ENCODE results near the gene KCNJ16.

The KCNJ16 gene

GRCh38 chr17:70119983-70120382, 45.0 kb downstream of the KCNJ16 start:
- TF ChIP-seq EZH2phosphoT487 (IDR thresholded peaks at IDR 0.05; ENCODE audit: borderline replicate concordance), result no peak
- no peak for TF ChIP-seq CTCF (conservative IDR thresholded peaks at IDR 0.05; ENCODE audit: low read length)
- no peak overlapping the region for H3K9ac ChIP-seq (ENCODE audit: low read depth, low read length, poor library complexity, severe bottlenecking)
- no peaks in the 10 kb centered on the region for H3K9me3 ChIP-seq (ENCODE audit: insufficient read depth, low read depth, low read length)
- no peaks in the 10 kb centered on the region for H3K27me3 ChIP-seq (ENCODE audit: insufficient read depth, low read length, poor library complexity, severe bottlenecking)
- H3K9me2 ChIP-seq (replicated peaks; ENCODE audit: low read depth, low read length), result no peaks in the 10 kb centered on the region
- H3K79me2 ChIP-seq (ENCODE audit: insufficient read depth, low read length), result no peaks in the 10 kb centered on the region
- H2AFZ ChIP-seq (ENCODE audit: low read length), result no peak overlapping the region
- H4K20me1 ChIP-seq (ENCODE audit: insufficient read depth, low read length, poor library complexity, severe bottlenecking), result no peaks in the 10 kb centered on the region
- H3K4me3 ChIP-seq (ENCODE audit: low read length, poor library complexity, severe bottlenecking), result no peak overlapping the region
- H3K4me1 ChIP-seq (ENCODE audit: insufficient read depth, low read length, poor library complexity, severe bottlenecking), result peaks cover 14% of the 10 kb centered on the region
- H3K36me3 ChIP-seq (ENCODE audit: insufficient read depth, low read length), result no peaks in the 10 kb centered on the region
- no peak overlapping the region for H3K4me2 ChIP-seq (ENCODE audit: low read depth, low read length, poor library complexity, severe bottlenecking)
- no peaks in the 10 kb centered on the region for H3F3A ChIP-seq (ENCODE audit: low read depth)

GRCh38 chr17:70120425-70120824, 45.4 kb downstream of the KCNJ16 start:
- Histone ChIP-seq H3K4me2 (ENCODE audit: low read depth, low read length, poor library complexity, severe bottlenecking) (no peak overlapping the region), H3K4me1 (ENCODE audit: insufficient read depth, low read length, poor library complexity, severe bottlenecking) (peaks cover 16% of the 10 kb centered on the region), H3K4me3 (ENCODE audit: low read length, poor library complexity, severe bottlenecking) (no peak overlapping the region), H3K9me3 (ENCODE audit: insufficient read depth, low read depth, low read length) (no peaks in the 10 kb centered on the region), H3K36me3 (ENCODE audit: insufficient read depth, low read length) (no peaks in the 10 kb centered on the region), H3F3A (ENCODE audit: low read depth) (no peaks in the 10 kb centered on the region), H3K9ac (ENCODE audit: low read depth, low read length, poor library complexity, severe bottlenecking) (no peak overlapping the region), H4K20me1 (ENCODE audit: insufficient read depth, low read length, poor library complexity, severe bottlenecking) (no peaks in the 10 kb centered on the region), H3K9me2 (replicated peaks; ENCODE audit: low read depth, low read length) (no peaks in the 10 kb centered on the region), H2AFZ (ENCODE audit: low read length) (no peak overlapping the region), H3K79me2 (ENCODE audit: insufficient read depth, low read length) (no peaks in the 10 kb centered on the region), H3K27me3 (ENCODE audit: insufficient read depth, low read length, poor library complexity, severe bottlenecking) (no peaks in the 10 kb centered on the region)
- no peak for TF ChIP-seq EZH2phosphoT487 (IDR thresholded peaks at IDR 0.05; ENCODE audit: borderline replicate concordance)
- TF ChIP-seq CTCF (conservative IDR thresholded peaks at IDR 0.05; ENCODE audit: low read length), result no peak

GRCh38 chr17:70121126-70121525, 46.1 kb downstream of the KCNJ16 start:
- H3K9me3 ChIP-seq (ENCODE audit: insufficient read depth, low read depth, low read length), result no peaks in the 10 kb centered on the region
- no peak overlapping the region for H3K9ac ChIP-seq (ENCODE audit: low read depth, low read length, poor library complexity, severe bottlenecking)
- no peak overlapping the region for H2AFZ ChIP-seq (ENCODE audit: low read length)
- H3F3A ChIP-seq (ENCODE audit: low read depth), result no peaks in the 10 kb centered on the region
- no peaks in the 10 kb centered on the region for H3K36me3 ChIP-seq (ENCODE audit: insufficient read depth, low read length)
- H3K4me1 ChIP-seq (ENCODE audit: insufficient read depth, low read length, poor library complexity, severe bottlenecking), result peaks cover 16% of the 10 kb centered on the region
- H3K4me2 ChIP-seq (ENCODE audit: low read depth, low read length, poor library complexity, severe bottlenecking), result no peak overlapping the region
- TF ChIP-seq CTCF (conservative IDR thresholded peaks at IDR 0.05; ENCODE audit: low read length), result no peak
- TF ChIP-seq EZH2phosphoT487 (IDR thresholded peaks at IDR 0.05; ENCODE audit: borderline replicate concordance), result no peak
- no peaks in the 10 kb centered on the region for H3K27me3 ChIP-seq (ENCODE audit: insufficient read depth, low read length, poor library complexity, severe bottlenecking)
- H3K9me2 ChIP-seq (replicated peaks; ENCODE audit: low read depth, low read length), result no peaks in the 10 kb centered on the region
- no peaks in the 10 kb centered on the region for H4K20me1 ChIP-seq (ENCODE audit: insufficient read depth, low read length, poor library complexity, severe bottlenecking)
- H3K4me3 ChIP-seq (ENCODE audit: low read length, poor library complexity, severe bottlenecking), result no peak overlapping the region
- H3K79me2 ChIP-seq (ENCODE audit: insufficient read depth, low read length), result no peaks in the 10 kb centered on the region

All from Loucy (cell line).